ENCODE data around the gene AKT2. TPM values are rescaled to one million over a fixed set of nuclear protein-coding genes. Genes with fewer than 3 reads are reported as not detected.

Gene AKT2
- total RNA-seq, 1 experiment from 2014 or later = 182 TPM

DNA sequence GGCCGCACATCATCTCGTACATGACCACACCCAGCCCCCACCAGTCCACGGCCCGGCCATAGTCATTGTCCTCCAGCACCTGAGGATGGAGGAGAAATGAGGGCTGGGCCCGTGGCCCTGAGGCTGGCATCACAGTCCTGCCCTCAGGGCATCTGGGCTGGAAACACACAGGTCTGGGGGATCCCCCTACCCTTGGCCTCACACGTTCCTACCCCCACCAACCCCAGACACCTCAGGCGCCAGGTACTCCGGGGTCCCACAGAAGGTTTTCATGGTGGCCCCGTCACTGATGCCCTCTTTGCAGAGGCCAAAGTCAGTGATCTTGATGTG, 49.2 kb downstream of the AKT2 start:
- intact Hi-C loops (cut with micrococcal nuclease; ENCODE audit: unreplicated experiment) = no loop called here
- DNase-seq = no peak
- Mint-ChIP-seq H3K4me1 (ENCODE audit: low read depth, unreplicated experiment) (peaks cover 10% of the 10 kb centered on the region), H3K27ac (ENCODE audit: unreplicated experiment) (no peak overlapping the region), H3K36me3 (ENCODE audit: insufficient read depth, unreplicated experiment) (peaks cover 36% of the 10 kb centered on the region), H3K4me3 (ENCODE audit: low read depth, unreplicated experiment) (no peak overlapping the region), H3K27me3 (ENCODE audit: unreplicated experiment) (no peaks in the 10 kb centered on the region), H3K9me3 (ENCODE audit: low read depth, unreplicated experiment) (no peaks in the 10 kb centered on the region)
- BruUV-seq (replicated peaks) = no TSS peak
- TF ChIP-seq, protein P1, sequence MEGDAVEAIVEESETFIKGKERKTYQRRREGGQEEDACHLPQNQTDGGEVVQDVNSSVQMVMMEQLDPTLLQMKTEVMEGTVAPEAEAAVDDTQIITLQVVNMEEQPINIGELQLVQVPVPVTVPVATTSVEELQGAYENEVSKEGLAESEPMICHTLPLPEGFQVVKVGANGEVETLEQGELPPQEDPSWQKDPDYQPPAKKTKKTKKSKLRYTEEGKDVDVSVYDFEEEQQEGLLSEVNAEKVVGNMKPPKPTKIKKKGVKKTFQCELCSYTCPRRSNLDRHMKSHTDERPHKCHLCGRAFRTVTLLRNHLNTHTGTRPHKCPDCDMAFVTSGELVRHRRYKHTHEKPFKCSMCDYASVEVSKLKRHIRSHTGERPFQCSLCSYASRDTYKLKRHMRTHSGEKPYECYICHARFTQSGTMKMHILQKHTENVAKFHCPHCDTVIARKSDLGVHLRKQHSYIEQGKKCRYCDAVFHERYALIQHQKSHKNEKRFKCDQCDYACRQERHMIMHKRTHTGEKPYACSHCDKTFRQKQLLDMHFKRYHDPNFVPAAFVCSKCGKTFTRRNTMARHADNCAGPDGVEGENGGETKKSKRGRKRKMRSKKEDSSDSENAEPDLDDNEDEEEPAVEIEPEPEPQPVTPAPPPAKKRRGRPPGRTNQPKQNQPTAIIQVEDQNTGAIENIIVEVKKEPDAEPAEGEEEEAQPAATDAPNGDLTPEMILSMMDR (IDR thresholded peaks at IDR 0.05; ENCODE audit: unreplicated experiment) = no peak
- CTCF ChIA-PET = no interaction called here

DNA sequence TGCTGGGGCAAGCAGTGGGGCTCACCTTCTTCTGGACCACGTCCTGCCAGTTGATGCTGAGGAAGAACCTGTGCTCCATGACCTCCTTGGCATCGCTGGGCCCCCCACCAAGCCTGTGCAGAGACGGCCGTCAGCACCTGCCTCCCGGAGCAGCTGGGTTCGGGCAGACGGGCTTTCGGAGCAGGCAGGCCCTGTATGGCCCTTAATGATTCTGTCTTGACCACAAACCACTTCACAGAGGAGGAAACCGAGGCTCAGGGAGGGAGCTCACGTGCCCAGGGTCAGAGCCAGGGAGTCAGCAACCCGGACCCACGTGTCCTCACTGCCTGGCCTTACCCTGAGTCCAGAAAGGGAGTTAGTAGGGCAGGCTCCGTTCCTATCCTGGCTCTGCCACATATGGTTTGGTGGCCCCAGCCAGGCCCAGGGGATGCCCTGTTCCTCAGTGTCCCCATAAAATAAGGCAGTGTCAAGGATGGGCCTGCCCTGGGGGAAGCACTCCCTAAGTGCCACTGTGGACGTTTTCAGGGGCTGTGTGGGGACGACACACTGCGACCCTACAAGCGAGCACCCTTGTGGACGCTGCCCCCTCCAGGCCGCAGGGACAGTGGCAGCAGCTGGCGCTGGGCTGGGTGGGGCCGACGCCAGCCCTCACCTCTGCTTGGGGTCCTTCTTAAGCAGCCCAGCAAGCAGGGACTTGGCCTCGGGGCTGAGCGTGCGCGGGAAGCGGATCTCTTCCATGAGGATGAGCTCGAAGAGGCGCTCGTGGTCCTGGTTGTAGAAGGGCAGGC, 49.7 kb downstream of the AKT2 start:
- TF ChIP-seq, protein P1 (IDR thresholded peaks at IDR 0.05; ENCODE audit: unreplicated experiment) = no peak
- no peak overlapping the region for H3K27ac Mint-ChIP-seq (ENCODE audit: unreplicated experiment)
- H3K4me1 Mint-ChIP-seq (ENCODE audit: low read depth, unreplicated experiment) = peaks cover 12% of the 10 kb centered on the region

DNA sequence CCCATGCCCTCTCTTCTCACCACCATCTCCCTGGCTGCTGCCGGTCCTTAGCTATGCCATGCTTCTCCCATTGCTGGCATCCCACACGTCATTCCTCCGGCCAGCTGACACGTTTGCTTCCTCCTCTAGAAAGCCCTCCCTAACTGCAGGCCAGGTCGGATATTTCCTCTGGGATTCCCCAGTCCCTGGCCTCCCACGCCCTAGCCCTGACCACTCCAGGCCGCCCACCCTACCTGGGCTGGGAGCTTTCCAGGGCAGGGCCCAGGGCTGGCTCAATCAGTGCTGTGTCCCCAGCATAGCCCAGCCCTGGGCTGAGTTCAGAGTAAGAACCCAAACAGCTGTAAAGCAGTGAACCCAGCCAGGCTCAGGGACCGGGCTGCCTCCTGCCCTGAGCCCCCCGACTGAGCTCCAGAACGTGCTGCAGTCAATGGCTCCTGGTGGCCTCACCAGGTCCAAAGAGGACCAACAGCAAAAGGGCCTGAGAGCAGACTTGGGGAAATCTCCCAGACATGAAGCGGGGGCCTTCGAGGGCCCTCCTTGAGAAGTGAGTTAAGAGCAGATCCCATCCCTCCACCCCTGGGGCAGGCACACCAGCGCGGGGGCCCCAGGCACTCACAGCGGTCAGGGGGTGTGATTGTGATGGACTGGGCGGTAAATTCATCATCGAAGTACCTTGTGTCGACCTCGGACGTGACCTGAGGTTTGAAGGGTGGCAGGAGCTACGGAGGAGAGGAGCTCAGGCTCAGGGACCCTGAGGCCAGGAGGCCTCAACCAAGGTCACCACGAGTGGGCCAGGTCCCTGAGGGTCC, 50.5 kb downstream of the AKT2 start:
- CTCF ChIA-PET = interaction anchor here (0.6 kb wide), 1 partner anchor 19 kb away, joined by 5 read pairs; no protein-coding TSS in a partner anchor
- no peak overlapping the region for H3K4me3 Mint-ChIP-seq (ENCODE audit: low read depth, unreplicated experiment)
- no peaks in the 10 kb centered on the region for H3K9me3 Mint-ChIP-seq (ENCODE audit: low read depth, unreplicated experiment)
- no peaks in the 10 kb centered on the region for H3K27me3 Mint-ChIP-seq (ENCODE audit: unreplicated experiment)
- peak overlapping the region; percentile 40 for H3K27ac Mint-ChIP-seq (ENCODE audit: unreplicated experiment)
- H3K36me3 Mint-ChIP-seq (ENCODE audit: insufficient read depth, unreplicated experiment) = peaks cover 32% of the 10 kb centered on the region
- no TSS peak for BruUV-seq (replicated peaks)
- TF ChIP-seq, protein P1 (IDR thresholded peaks at IDR 0.05; ENCODE audit: unreplicated experiment) = no peak
- intact Hi-C loops (cut with micrococcal nuclease; ENCODE audit: unreplicated experiment) = no loop called here
- no peak for DNase-seq
- H3K4me1 Mint-ChIP-seq (ENCODE audit: low read depth, unreplicated experiment) = peaks cover 12% of the 10 kb centered on the region

More for the DNA sequence above, 49.7 kb downstream of the AKT2 start:
- Mint-ChIP-seq H3K4me3 (ENCODE audit: low read depth, unreplicated experiment) (no peak overlapping the region), H3K27me3 (ENCODE audit: unreplicated experiment) (no peaks in the 10 kb centered on the region), H3K9me3 (ENCODE audit: low read depth, unreplicated experiment) (no peaks in the 10 kb centered on the region), H3K36me3 (ENCODE audit: insufficient read depth, unreplicated experiment) (peaks cover 32% of the 10 kb centered on the region)
- CTCF ChIA-PET = no interaction called here
- DNase-seq = no peak
- BruUV-seq (replicated peaks) = no TSS peak
- intact Hi-C loops (cut with micrococcal nuclease; ENCODE audit: unreplicated experiment) = no loop called here

DNA sequence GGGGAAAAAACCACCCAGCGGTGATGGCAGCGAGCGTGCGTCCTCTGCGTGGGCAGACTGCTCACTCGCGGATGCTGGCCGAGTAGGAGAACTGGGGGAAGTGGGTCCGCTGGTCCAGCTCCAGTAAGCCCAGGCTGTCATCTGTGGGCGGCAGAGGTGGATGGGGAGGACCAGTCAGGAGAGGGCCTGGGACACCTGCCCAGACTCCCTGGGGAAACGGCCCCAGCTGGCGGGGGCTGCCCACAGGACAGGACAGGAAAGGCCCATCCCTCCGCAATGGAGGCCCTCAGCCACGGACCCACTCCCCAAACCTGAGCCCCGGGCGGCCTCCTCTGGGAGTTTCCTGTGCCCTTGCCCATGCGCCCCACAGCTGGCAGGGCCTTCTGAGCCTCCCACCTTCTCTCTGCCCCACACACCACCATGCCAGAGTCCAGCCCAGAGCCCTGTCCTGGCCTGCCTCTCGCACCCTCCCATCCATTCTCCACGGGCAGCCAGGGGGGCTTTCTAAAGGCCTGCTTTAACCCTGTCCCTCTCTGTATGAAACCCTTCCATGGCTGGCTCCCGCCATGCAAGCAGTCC, 51.2 kb downstream of the AKT2 start:
- no peak overlapping the region for H3K4me3 Mint-ChIP-seq (ENCODE audit: low read depth, unreplicated experiment)
- peak overlapping the region; percentile 40 for H3K27ac Mint-ChIP-seq (ENCODE audit: unreplicated experiment)
- no peaks in the 10 kb centered on the region for H3K27me3 Mint-ChIP-seq (ENCODE audit: unreplicated experiment)
- BruUV-seq (replicated peaks) = no TSS peak
- intact Hi-C loops (cut with micrococcal nuclease; ENCODE audit: unreplicated experiment) = no loop called here
- peaks cover 32% of the 10 kb centered on the region for H3K36me3 Mint-ChIP-seq (ENCODE audit: insufficient read depth, unreplicated experiment)
- H3K9me3 Mint-ChIP-seq (ENCODE audit: low read depth, unreplicated experiment) = no peaks in the 10 kb centered on the region
- DNase-seq = no peak
- TF ChIP-seq, protein P1 (IDR thresholded peaks at IDR 0.05; ENCODE audit: unreplicated experiment) = no peak
- CTCF ChIA-PET = no interaction called here
- H3K4me1 Mint-ChIP-seq (ENCODE audit: low read depth, unreplicated experiment) = peaks cover 12% of the 10 kb centered on the region
